CD4-positive, alpha-beta T cell treated with Interleukin-15 for 4 hours (primary cell): ENCODE measurements around the gene ERGIC1.

Source experiments
- DNase-seq: peaks from one replicate; pipeline ENCODE4 v3.0.0-alpha.2; 2020; ENCODE audit warnings: low spot score

Gene ERGIC1

DNA sequence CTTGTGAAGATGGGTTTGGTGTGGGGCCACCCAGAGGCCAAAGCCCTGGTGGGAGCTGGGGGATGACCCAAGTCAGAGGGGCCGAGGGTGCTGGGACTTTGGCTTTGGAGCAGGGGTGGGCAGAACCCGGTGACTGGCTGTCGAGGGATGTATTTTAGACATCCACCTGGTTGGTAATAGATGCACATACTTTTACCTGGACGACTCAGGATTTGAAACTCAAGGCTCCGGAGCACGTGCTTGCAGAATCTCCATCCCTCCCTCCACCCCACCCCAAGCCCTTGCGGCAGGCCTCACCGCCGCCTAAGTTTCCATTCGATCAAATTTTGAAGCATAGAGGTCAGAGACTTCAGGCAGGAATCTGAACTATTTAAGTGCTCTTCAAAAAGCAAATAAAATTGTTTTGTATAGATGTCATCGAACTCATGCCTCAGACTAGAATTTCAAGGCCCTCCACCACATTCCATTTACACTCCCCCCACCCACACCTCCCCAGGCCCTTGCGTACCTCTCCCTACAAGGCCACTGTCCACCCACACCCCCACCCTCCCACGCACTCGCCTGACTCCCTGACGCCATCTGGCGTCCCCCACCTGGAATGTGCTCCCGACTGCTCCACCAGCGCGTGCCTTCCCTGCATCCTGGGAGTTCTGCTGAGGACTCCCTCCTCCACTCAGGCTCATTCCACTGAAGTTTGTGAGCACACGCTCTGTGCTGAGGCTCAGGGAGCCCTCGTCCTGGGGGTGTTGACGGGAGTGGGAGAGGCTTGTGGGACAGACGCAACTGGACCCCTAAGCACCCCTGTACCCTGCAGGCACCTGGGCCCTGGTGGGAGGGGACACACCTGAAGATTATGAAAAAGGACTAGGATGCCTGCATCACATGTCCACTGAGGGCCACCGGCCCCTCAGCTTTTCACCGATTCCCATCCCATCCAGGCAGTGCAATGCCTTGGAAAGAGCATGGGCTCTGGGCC lies 68.7 kb downstream of the ERGIC1 start:
- DNase-seq, result no peak

DNA sequence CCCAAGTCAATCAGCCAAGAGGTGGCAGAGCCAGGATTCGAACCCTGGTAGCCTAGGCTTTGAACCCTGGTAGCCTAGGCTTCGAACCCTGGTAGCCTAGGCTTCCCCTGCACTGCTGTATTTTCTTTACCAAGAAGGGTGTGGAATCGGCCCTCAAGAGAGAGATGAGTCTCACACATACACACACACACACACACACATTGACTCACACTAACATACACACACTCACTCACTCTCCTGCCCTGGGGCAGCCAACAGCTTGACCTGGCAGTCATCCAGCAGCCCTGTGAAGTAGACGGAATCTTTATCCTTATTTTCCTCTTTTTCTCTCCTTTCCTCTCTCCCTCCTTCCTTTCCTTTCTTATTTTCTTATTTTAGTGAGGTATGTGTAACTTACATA lies 69.7 kb downstream of the ERGIC1 start:
- DNase-seq, result no peak

DNA sequence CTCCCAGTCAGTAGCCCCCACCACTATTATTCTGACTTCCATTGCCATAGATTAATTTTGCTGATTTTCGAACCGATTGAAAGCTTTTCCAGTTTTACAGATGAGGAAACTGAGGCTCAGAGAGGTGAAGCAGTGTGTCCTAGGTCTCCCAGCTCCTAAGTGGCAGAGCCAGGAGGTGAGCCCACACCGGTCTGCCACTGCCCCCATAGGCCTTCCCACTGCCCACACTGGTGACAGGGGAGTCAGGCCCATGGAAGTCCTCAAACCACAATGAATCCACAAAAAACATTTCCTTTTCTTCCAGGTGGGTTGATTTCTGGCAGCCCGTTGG lies 70.2 kb downstream of the ERGIC1 start:
- no peak for DNase-seq

DNA sequence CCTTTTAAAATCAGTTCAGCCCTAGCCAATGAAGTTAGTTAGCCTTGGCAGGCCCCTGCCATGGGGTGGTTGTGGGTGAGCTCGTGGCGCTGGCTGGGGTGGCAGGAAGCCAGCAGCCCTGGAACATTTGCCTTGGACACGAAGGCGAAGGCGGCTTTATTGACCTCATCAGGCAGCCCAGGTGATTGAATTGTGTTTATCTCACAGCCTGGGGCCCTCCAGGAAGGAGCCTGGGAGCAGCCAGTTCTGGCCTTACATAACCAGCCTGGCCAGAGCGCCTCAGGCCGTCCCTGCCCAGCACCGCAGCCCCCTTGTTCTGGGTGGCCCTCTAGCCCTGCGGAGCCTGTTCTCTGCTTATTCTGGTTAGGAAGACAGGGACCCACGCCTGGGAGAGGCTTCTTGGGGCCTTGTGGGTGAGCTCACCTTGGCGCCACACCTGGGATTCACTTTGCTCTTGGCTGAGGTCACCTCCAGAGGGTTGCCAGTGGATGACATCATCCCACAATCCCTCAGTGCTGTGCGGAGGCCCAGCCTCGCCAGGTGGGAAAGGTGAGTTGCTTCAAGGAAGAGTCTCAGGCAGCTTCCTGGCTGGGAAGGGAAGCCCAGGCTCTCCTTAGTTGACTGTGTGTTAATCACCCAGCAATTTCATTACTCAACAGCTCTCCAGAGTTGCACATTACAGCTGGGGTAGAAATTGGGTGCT lies 70.7 kb downstream of the ERGIC1 start:
- no peak for DNase-seq

DNA sequence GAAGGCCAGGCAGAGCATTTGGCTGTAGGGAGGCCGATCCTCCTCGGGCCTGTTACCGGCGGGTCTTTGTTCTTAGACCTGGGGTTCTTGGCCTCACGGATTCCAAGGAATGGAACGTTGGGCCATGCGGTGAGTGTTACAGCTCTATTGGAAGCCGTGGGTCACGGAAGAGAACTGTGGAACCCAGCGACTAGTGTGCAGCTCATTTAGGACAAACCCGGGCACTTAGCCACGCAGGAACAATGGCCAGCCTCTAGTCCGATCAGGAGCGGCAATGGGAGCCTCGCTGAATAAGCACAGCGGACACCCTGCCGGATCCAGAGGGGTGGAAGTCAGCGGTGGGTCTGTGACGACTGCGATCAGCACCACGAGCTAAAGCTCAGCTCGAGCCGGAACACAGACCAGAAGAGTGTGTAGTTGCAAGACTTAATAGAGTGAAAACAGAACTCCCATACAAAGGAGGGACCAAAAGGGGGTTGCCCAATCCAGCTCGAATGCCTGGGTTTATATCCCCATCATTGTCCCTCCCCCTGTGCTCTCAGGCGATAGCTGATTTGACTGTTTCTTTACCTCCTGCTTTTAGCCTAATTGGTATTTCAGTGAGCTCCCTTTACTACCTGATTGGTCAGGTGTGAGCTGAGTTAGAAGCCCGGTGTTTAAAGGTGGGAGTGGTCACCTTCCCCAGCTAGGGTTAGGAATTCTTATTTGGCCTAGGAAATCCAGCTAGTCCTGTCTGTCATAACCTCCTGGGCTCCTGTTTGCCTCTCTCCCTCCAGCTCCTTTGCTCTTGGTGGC lies 71.5 kb downstream of the ERGIC1 start:
- DNase-seq, result no peak

DNA sequence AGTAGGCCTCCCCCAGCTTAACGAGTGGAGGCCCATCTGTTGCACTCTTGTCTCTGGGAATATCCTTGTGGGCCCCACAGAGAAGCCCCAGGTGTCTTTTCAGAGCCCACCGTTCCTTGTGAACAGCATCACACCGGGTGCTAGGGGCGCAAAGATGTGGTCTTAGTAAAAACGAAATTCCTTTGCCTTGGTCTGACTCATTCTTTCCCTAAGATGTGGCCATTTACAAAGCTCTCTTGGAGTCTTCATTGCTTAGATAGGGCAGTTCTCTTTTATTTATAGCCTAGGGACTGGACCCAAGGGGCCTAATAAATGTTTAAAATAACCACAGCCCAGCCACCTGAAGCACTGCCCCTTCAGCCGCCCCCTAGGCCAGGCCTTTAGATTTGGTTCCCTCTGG lies 72.4 kb downstream of the ERGIC1 start:
- no peak for DNase-seq

DNA sequence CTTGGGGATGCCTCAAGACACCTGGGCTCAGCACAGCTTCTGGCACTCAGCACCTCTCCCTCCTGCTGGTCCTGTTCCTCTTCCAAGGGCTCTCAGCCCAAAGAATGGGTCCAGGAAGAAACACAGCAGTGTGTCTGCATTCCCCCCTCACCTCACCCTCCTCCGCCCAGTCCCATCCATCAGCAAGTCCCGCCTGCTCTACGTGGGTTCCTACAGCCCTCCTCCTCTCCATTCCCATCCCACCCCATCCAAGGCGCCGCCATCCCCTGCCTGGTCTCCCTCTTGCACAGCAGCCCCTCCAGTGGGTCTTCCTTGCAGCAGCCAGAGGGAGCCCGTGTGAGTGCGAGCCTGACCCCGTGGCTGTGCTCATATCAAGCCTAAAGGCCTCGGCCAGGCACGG lies 72.8 kb downstream of the ERGIC1 start:
- no peak for DNase-seq

DNA sequence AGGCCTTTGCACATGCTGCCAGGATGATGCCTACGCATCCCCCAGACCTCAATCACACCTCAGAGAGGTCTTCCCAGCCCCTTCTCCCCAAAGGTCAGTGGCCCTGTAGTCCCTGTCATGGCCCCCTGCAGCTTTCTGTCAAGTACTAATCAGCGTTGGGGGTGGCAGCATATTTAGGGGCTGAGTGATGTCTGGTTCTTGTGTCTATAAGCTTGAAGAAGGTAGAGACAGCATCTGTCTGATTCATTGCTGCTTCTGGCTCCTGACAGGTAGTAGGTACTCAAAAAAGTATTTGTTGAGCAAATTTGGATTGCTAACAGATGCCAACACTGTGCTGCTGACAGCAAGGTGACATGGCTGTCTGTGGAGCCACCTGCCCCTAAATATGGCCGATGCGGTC lies 73.6 kb downstream of the ERGIC1 start:
- no peak for DNase-seq

DNA sequence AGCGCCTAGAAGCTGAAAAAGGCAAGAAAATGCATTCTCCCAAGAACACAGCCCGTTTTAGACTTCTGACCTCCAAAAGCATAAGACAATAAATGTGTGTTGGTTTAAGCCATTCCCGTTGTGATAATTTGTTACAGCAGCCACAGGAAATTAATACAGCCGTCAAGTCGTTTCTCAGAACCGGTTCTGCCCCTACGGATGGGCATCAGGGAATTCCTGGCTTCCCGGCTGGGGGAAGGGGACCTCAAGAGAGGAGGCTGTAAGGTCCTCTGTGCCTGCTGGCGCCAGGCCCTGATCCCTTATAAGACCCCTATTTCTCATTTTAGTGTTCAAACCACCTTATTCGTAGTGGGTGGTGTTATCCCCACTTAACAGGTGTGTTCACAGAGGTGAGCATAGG lies 74.6 kb downstream of the ERGIC1 start:
- DNase-seq, result no peak

DNA sequence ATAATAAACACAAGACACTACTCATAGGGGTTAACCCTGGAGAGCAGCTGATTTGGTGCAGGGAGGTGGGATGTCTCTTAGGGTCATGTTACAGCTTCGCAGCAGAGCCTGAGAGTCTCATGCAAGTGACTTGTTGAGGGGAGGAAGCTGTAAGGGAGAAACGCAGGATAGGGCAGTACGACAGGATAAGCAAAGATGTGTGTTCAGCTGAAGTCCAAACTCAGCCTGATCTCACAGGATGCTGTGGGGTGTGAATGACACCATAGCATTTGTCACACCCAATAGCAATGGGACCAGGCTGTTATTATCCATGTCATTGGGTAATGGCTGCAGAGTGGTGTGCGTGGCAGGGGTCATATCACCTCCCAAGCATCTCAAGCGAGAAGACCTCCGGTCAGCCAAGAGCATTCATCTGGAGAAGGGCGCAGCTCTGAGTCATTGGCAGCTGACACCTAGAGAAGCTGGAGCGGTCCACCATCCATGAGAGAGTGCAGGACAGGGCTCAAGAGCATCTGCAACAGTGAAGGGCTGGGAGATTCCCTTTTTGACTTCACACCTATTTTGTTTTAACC lies 76.0 kb downstream of the ERGIC1 start:
- DNase-seq, result no peak

DNA sequence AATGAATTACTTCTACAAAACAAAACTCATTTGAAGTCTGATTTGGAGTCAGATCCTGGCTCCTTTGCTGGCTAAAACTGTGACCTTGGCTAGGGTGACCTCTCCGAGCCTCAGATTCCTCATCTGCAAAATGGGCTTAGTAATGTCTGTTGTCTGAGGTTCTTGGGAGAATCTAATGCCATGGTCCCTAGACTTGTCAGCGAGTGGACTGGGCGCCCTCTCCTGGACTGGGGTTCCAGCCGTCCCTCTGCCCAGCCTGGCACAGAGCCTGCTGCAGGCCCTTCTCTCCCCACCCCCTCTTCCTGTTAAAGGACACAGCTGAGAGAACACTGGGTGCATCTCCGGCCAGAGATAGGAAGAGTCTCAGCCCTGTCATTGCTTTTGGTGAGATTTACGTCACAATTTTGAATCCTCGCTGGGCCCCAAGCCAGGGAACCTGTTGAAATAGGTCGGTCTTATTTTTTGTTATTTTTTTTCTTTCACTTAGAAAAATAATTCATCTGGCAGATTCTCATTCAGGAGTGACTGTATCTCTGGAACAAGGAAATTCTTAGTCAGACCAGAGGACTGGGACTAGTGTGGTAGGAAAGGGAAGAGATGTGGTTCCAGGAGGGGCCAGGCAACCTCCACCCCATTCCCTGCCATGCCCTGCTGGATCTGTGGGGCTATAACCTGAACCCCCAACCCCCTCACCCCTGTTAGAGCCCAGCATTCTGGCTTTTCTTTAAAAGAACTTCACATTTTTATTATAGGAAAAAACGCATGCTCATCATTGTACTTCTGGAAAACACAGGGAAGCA lies 77.0 kb downstream of the ERGIC1 start:
- DNase-seq, result peak; percentile 23

DNA sequence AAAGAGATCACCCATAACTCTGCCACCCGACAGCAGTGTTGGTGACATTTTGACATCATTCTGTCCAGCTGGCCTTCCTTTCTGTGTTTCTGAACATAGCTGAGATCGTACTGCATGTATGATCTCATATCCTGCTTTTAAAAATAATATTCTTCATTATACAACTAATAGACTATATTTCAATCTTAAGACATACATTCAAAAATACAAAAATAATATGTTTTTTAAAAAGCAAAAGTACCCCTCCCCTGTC lies 77.5 kb downstream of the ERGIC1 start:
- DNase-seq, result no peak

DNA sequence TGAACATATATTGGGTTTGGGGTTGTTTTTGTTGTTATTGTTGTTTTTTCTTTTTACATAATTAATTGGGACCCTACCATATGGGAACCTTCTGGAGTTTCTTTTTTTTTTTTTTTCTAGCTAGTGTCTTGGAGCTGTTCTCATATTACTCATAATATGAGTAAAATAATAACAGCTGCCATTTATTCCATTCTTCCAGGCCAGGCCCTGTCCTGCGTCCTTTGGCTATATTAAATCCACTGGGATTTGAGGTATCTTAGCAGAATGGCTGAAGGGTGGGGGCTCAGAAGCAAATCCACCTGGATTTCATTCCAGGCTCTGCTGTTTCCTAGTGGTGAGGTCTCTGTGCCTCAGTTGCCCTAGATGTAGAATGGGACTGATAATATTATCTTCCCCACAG lies 77.9 kb downstream of the ERGIC1 start:
- DNase-seq, result no peak

DNA sequence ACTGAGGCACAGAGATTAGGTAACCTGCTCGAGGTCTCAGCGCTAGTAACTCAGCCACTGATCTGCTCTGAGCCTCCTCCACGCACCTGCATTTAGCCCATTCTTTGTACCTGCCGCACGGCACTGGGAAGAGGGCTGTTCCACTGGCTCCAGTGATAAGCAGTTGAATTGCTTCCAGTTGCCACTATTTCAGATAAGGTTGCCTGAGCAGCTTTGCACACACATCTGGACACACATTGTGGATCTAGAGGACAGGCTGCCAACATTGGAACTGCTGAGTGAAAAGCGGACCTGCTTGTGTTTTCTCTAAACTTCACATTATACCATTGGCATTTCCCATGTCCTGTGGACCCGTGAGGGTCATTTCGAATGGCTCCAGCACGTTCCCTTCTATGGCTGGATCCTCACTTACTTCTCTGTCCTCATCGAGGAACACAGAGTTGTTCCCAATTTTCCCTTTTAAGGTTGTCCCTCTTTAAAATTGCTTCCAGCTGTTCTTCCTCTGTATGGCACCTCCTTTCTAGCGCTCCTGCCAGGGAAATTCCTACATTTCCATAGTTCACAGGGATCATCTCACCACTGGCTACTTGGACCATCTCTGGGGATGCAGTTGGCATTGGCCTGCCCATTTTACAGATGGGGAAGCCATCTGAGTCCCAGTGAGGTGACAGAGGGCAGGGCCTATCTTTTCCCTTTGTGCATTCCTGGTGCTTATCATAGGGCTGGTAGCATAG lies 79.2 kb downstream of the ERGIC1 start:
- DNase-seq, result no peak

DNA sequence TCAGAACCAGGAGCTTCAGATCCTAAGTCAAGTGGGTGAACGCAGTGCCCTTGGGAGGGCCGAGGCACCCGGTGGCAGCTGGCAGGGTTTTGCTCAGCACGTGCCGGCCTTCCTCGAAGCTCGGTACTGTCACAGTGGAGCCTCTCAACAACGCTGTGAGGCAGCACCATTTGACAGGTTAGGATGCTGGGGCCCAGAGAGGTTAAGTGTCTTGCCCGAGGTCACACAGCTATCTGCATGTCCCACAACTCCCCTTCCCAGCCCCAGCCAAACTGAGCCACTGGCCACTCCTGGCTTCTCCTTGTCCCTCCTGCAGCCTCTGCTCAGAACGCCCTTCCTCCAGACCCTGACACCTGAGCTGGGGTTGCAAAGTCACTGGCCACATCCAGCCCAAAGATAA lies 81.5 kb downstream of the ERGIC1 start:
- DNase-seq, result no peak

DNA sequence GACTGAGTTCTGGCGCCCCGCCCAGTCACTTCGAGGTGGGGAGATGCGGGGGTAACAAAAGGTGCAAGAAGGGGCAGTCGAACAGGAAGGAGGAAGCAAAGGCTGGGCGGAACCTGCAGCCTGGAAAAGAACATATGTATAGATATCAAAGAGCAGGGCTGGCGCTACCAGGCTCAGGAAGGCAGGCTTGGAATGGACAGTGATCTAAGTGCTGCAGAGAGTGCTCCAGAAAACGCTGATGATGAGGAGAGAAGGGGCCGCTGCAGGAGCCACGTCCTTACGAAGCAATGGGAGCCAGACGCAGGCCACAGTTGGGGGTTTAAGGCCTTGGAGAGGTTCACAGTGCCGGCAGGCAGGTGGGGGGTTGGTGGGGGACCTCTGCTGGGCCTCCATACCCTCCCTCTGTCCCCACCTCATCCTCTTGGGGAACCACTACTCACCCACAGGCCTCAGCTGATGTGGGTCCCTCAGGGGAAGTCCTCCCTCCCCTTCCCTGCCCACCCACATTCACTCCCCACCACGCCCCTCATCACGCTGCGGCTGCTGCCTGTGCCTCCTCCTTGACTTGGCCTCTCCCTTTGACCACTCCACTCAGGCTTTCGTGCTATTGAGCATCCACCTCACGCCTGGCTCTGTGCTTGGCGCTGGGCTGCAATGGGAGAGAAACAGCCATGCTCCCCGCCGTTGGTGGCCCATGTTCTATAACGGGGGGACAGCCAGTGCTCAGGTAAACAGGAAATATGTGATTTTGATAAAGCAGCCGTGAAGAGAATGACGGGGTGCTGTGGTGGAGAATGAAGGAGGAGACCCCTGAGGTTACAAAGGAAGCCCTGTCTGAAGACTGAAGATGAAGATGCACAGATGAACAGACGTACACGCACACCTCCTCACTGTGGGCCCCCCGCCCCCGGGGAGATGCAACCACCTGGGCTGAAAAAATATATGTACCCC lies 84.6 kb downstream of the ERGIC1 start:
- DNase-seq, result no peak

DNA sequence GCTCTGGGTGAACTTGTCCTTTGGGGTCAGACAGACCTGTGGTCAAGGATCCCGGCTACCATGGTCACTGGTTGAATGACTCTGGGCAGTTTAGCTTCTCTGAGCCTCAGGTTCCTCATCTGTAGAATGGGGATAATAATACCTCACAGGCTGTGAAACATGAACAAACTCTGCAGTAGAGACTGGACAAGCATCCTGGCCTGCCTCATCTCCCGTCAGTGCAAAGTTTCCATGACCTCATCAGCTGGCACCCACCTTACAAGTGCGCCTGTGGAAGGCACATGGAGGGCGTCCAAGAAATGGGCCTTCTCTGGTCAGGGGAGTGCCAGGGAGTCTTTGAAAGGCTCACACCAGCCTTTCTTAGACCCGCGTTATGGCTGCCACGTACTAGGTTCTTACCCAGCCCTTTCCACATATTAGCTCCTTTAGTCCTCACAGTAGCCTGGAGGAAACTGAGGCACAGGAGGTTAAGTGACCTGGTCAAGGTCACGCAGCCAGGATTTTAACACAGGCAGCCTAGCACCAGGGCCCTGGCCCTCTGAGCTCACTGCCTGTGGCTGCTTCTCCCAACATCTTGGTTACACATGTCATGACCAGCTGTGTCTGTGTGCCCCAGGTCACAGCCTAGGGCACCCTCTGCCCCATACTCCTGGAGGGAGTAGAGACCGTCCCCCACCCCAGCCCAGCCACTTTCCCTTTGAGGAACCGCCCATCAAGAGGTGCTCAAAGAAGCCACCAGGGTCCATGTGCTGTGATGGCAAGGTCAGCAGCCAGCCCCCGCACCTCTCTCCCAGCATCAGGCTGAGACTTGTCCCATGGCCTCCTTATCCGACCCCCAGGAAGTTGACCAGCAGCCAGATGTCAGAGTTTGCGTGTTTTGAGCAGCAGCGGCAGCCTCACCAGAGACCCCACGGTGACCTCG lies 85.7 kb downstream of the ERGIC1 start:
- no peak for DNase-seq

DNA sequence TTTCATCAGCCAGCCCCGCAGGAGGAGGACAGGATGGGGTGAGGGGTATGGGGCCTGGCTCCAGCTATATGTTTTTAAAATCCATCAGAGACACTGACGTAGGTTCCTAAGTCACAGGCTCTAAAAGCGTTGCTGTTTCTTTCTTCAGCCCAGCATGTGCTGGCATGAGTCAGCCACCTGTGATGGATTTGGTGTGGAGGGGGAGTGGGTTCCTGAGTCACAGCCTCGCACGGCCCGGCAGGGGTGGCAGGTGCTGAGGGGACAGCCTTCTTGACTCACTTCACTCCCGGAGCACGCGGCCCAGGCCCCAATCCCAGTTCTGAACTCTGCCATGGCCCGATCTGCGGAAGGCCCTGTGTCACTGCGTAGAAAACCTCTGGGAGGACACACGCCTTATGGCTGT lies 86.4 kb downstream of the ERGIC1 start:
- no peak for DNase-seq

DNA sequence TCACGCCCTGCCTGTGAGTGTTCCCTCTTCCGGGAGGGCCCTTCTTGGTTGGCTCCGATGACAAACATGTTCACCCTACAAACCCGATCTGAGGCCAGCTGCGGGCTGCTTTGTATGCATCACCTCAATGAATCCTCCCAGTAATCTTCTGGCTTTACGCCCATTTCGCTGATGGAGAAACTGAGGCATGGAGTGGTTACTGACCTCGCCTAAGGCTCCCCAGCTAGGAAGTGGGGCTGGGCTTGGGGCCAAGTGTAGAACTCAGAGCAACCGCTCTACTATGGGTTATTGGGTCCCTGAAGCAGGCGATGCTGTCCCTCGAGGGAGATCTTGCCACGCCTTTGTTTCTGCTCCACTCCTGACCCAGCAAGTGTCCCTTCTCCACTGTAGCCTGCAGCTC lies 86.9 kb downstream of the ERGIC1 start:
- no peak for DNase-seq
